ENCODE results near the gene ARHGAP9. TPM values are rescaled to one million over a fixed set of nuclear protein-coding genes. Genes with fewer than 3 reads are reported as not detected.

The ARHGAP9 gene
- total and polyA plus RNA-seq, 12 donors, result 0.83 to 17.7 (median 3.8) TPM

GRCh38 chr12:57526477-57527126 is 46.9 kb upstream of the ARHGAP9 start:
- Histone ChIP-seq H3K27me3 (no peaks in the 10 kb centered on the region), H3K36me3 (peaks cover 0 to 79% (median 53%) of the 10 kb centered on the region in 9 donors), H3K9me3 (no peaks in the 10 kb centered on the region), H3K4me1 (peaks cover 11 to 36% (median 28%) of the 10 kb centered on the region in 9 donors), H3K27ac (peak overlapping the region in 1 of 10 donors; percentile 20), H3K4me3 (no peak overlapping the region)
- WGBS, 2 donors, result 66 to 74% methylated on average over 4 of the region's 4 CpGs
- ATAC-seq (no peak), DNase-seq (no peak)
- no peak for TF ChIP-seq CTCF (IDR thresholded peaks at IDR 0.05)
- intact Hi-C loops (cut with DNase I), result no loop called here

GRCh38 chr12:57525615-57526383 is 46.1 kb upstream of the ARHGAP9 start:
- ATAC-seq (no peak), DNase-seq (no peak)
- Histone ChIP-seq H3K27me3 (no peaks in the 10 kb centered on the region), H3K4me3 (no peak overlapping the region), H3K36me3 (peaks cover 0 to 71% (median 45%) of the 10 kb centered on the region in 9 donors), H3K4me1 (peaks cover 17 to 44% (median 36%) of the 10 kb centered on the region in 9 donors), H3K9me3 (no peaks in the 10 kb centered on the region), H3K27ac (no peak overlapping the region)
- TF ChIP-seq CTCF (IDR thresholded peaks at IDR 0.05), result no peak
- intact Hi-C loops (cut with DNase I), result no loop called here
- 81 to 87% methylated on average over 15 to 16 of the region's 16 CpGs for WGBS, 2 donors

- peak overlapping the region in 3 of 10 donors; percentile 93 to 100 (median 99) for H3K27ac ChIP-seq
- 67 to 73% methylated on average over 10 to 11 of the region's 11 CpGs for WGBS, 2 donors
- intact Hi-C loops (cut with DNase I), result no loop called here
These were observed 45.3 kb upstream of the ARHGAP9 start for GRCh38 chr12:57524814-57525614.

More at GRCh38 chr12:57524814-57525614, 45.3 kb upstream of the ARHGAP9 start:
- no peak for TF ChIP-seq CTCF (IDR thresholded peaks at IDR 0.05)
- DNase-seq (no peak), ATAC-seq (no peak)
- Histone ChIP-seq H3K36me3 (peaks cover 0 to 63% (median 37%) of the 10 kb centered on the region in 9 donors), H3K4me1 (peaks cover 17 to 45% (median 36%) of the 10 kb centered on the region in 9 donors), H3K4me3 (no peak overlapping the region), H3K9me3 (no peaks in the 10 kb centered on the region), H3K27me3 (no peaks in the 10 kb centered on the region)
